CD1c-positive myeloid dendritic cell (primary cell): ENCODE results near the gene DAP3.
"Not testable (repeated sequence)": the region's sequence is repeated elsewhere in the genome, so short reads cannot be mapped to it uniquely, and the experiment has no call there.

Experiments
- DNase-seq: peaks from one replicate; pipeline ENCODE4 v3.0.0-alpha.2; 2016; ENCODE audit errors: extremely low spot score

DAP3 gene

DNA sequence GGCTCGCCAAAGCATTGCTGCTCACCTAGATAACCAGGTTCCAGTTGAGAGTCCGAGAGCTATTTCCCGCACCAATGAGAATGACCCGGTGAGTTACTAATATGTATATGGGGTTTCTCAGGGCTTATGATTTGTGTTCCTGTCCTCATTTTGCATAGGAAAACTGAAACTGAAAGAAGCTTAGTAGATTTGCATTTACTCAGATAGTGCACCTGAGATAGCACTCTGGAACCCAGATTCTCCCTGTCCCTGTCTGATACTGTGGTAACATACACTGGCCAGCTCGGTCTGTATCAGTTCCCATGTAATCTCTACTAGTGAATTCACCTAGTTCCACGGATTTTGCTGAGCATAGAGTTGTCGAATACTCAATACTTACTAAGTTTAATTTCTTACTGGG lies 28.1 kb downstream of the DAP3 start:
- no peak for DNase-seq

DNA sequence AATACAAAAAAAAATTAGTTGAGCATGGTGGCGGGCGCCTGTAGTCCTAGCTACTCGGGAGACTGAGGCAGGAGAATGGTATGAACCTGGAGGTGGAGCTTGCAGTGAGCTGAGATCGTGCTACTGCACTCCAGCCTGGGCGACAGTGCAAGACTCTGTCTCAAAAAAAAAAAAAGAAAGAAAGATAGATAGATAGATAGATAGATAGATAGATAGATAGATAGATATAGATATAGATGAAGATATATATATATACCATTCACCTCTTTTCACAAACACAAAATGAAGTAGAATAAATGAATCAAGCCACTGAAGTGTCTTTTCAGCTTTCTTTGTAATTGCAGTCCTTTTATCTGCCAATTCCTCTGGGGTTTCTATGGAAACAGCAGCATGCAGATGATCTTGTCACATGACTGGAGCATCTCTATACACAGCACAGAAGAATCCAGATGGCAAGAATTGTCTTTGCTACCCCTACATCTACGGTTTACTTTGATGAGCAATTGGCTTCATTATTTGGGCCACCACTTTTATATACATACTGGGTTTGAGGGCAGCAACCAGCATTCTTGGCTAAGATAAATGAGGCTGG lies 29.7 kb downstream of the DAP3 start:
- not testable (repeated sequence) for DNase-seq

DNA sequence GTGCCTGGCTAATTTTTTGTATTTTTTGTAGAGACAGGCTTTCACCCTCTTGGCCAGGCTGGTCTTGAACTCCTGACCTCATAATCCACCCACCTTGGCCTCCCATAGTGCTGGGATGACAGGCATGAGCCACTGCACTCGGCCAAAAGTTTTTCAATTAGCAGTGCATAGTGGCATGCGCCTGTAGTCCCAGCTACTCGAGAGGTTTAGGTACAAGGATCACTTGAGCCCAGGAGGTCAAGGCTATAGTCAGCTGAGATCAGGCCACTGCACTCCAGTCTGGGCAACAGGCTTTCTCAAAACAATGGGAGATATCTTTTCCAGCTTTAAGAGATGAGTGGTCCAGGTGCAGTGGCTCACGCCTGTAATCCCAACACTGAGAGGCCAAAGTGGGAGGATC lies 30.8 kb downstream of the DAP3 start:
- no peak for DNase-seq

DNA sequence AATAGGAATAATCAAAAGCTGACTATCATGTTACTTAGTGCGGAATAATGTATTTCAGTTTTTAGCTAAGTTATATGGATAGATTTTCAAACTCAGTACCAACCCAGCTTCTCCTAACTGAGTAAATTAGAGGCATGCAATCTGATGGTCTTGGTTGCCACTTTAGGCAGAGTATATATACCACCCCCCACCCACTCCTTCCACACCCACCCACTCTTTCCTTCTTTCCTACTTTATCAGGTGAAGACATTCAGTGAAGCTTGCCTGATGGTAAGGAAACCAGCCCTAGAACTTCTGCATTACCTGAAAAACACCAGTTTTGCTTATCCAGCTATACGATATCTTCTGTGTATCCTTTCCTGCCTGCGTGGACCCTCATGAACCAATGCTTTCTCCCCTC lies 36.3 kb downstream of the DAP3 start:
- DNase-seq: no peak

DNA sequence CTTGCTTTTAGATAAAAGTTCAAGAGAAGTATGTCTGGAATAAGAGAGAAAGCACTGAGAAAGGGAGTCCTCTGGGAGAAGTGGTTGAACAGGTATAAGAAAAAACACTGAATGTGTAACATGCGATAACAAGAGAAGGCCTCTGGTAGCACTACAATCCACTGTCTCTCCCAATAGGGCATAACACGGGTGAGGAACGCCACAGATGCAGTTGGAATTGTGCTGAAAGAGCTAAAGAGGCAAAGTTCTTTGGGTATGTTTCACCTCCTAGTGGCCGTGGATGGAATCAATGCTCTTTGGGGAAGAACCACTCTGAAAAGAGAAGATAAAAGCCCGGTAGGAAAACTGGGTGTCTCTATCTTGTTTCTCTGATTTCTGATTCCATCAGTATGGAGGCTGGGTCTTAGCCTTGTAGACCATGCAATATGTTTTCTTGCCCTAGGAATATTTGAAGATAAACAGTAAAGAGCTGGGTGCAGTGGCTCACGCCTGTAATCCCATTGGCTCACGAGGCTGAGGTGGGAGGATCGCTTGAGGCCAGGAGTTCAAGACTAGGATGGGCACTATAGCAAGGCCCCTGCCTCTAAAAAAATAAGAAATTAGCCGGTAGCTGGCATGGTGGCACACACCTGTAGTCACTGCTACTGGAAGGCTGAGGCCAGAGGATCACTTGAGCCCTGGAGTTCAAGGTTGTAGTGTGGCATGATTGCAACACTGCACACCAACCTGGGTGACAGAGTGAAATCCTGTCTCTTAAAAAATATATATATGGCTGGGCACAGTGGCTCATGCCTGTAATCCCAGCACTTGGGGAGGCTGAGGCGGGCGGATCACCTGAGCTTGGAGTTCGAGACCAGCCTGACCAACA lies 40.4 kb downstream of the DAP3 start:
- peak; percentile 46 for DNase-seq

DNA sequence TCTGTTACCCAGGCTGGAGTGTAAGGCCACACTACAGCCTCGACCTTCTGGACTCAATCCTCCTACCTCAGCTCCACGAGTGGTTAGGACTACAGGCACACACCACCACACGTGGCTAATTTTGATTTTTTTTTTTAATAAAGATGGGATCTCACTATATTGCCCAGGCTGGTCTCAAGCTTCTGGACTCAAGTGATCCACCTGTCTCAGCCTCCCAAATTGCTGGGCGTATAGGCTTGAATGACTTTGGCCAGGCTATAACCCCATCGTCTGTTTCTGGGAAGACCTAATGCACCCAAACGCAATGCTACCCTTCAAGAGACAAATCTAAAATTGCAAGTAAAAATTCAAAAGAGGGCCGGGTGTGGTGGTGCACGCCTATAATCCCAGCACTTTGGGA lies 52.1 kb downstream of the DAP3 start:
- DNase-seq: no peak

DNA sequence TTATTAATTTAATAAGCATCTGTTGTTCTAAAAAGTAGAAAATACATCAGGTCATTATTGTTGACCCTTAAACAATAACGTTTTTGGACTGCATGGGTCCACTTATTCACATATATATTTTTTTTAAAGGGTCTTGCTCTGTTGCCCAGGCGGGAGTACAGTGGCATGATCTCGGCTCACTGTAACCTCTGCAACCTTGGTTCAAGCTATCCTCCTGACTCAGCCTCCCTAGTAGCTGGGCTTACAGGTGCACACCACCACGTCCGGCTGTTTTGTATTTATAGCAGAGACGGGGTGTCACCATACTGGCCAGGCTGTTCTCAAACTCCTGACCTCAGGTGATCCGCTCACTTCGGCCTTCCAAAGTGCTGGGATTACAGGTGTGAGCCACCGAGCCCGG lies 53.0 kb downstream of the DAP3 start:
- DNase-seq: no peak

DNA sequence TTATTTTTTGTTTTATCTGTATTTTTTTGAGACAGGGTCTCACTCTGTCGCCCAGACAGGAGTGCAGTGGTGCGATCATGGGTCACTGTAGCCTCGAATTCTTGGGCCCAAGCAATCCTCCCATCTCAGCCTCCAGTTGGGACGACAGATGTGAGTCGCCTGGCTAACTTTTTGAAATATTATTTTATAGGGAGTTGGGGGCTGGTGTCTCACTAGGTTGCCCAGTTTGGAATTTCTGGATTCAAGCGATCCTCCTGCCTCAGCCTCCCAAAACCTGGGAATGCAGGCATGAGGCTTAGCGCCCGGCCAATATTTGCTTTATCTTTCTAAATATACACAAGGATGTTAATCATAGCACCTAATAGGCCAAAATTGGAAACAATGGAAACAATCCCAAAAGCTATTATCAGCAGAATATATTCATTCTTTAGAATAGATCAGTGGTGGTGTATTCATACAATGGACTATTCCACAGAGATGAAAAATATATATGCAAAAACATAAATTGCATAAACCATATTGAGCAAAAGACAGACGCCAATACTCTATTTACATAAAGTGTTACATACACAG lies 55.9 kb downstream of the DAP3 start:
- DNase-seq: peak; percentile 1

DNA sequence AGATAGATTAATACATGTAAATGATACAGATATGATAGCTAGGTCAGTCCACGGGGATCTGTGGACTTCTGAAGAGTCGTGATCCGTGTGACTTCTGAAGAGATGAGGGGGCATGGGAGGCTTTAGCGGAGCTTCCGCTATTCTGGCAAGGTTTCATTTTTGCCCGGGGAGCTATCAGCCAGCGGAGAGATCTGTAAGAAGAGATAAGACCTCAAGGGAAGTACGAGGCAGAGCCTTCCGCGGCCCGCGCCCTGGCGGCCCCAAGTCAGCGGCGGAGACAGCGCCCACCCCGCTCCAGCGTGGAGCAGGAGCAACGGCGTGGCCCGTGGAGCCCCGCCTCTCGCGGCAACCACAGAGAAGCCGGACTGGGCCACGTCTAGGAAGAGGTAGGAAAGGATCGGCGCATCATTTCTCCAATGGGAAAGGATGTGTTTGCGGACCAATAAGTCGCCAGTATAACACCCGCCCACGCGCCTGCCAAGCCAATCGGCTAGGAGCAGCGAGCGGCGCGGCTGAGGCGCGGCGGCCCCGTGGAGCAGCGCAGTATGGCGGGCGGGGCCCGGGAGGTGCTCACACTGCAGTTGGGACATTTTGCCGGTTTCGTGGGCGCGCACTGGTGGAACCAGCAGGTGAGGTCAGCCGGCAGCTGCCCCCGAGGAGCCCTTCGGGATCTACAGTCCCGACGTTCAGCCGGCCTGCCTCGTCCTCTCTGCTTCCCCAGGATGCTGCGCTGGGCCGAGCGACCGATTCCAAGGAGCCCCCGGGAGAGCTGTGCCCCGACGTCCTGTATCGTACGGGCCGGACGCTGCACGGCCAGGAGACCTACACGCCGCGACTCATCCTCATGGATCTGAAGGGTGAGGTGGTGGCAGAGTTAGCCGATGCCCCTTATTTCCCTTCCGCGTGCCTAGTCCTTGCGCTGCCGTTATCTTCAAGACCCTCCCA lies 56.7 kb downstream of the DAP3 start:
- peak; percentile 98 for DNase-seq

DNA sequence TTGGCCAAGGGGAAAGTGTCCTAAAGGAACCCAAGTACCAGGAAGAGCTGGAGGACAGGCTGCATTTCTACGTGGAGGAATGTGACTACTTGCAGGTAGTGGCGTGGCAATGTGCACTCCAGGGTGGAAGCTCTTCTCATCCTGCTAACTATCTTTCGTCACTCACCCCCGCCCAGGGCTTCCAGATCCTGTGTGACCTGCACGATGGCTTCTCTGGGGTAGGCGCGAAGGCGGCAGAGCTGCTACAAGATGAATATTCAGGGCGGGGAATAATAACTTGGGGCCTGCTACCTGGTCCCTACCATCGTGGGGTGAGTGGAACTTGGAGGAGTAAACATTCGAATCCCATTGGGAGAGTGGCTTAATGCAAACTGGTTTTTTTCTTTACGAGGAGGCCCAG lies 58.7 kb downstream of the DAP3 start:
- DNase-seq: not testable (repeated sequence)

DNA sequence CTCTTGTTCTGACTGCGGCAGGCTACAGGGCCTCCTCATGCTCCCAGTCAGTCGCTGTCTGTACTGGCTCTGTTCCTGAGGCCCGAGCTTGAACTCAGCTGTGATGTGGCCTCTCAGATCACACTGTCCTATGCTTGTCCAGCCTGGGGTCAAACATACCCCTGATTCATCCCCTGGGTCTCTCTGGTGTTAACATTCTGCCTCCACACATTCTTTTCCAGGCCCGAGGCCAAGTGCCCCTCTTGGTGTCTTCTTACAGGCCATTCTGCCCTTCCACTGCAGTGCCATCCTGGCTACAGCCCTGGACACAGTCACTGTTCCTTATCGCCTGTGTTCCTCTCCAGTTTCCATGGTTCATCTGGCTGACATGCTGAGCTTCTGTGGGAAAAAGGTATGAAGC lies 59.2 kb downstream of the DAP3 start:
- DNase-seq: not testable (repeated sequence)

DNA sequence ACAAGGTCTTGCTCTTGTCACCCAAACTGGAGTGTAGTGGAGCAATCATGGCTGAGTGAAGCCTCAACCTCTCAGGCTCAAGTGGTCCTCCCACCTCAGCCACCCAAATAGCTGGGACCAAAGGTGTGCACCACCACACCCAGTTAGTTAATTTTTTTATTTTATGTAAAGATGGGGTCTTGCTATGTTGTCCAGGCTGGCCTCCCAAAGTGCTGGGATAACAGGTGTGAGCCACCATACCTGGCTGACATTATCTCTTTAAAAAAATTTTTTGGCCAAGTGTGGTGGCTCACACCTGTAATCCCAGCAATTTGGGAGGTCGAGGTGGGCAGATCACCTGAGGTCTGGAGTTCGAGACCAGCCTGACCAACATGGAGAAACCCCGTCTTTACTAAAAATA lies 70.1 kb downstream of the DAP3 start:
- not testable (repeated sequence) for DNase-seq

DNA sequence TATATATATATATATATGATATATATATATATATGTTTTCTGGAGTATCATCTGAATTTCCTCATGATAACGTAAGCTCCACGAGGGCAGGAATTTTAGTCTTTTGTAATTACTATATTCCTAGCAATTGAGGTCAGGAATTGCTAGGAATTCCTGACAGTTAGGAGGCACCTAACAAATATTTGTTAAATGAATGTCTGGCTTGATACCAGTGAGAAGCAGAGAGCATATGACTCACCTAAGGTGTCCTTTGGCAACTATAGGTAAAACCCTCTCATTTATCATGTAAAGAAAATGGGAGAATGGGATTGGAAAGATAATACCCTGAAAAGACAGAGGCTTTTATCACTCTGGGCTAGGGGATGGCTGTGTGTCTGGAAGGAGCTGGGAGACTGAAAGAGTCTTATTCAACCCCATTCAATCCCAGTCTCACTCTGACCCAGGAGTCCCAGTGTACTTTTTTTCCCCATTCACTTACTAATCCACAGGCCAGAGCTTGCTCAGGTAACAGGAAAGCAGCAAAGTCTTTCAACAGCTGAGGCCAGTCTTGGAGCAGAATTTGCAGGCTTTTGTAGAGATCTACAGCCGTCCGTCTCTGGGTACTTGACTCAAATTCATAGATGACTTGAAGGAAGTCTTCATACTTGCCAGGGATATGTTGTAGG lies 71.2 kb downstream of the DAP3 start:
- no peak for DNase-seq

DNA sequence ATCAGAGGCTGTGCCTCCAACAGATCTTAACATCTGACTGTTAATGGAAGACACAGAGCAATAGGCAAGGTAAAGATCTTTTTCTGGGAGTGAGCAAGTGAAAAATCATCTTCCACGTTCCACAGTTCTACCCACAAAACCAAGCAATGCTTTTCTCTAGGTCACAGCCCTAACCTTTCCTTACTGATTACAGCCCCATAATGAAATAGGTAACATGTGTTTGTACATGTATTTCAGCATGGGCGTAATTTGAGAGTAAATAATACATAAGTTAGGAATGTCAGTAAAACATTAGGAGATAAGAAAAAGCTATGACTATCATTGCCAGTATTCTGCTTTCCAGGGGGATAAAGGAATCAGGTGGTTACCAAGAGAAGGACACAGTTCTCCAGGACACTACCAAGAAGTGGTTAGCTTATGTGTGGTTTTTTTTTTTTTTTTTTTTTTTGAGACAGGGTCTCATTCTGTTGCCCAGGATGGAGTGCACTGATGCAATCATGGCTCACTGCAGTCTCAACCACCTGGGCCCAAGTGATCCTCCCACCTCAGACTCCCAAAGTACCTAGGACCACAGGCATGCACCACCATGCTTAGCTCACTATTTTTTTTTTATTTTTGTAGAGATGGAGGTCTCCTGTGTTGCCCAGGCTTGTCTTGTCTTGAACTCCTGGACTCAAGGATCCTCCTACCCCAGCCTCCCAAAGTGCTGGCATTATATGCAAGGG lies 72.0 kb downstream of the DAP3 start:
- no peak for DNase-seq

DNA sequence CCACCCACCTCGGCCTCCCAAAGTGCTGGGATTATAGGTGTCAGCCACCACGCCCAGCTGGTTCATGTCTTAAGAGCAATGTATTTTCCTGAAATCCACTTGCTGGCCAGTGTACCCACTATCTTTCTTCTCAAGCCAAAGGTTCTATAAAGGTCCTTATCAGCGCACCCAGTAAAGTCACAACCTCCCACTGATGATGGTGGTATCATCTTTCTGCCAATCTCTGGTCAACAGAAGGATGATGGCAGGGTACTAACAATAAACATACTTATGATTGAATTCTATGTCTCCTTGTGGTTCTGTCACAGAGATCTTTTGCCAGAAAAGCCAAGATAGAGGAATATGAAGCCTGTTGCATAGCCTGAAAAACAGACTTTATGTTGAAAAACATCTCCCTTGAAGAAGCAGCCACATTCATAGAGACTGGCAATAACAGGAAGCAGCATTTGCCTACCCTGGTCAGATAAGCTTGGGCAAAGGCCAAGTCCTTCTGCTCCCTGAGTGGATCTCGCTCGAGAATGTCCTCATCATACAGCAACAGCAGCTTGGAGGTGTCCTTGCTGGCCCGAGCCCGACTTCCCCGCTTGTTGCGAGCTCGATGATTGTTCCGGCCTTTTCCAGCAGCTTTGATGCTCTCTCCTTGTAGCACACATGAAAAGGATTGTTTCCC lies 73.0 kb downstream of the DAP3 start:
- no peak for DNase-seq

DNA sequence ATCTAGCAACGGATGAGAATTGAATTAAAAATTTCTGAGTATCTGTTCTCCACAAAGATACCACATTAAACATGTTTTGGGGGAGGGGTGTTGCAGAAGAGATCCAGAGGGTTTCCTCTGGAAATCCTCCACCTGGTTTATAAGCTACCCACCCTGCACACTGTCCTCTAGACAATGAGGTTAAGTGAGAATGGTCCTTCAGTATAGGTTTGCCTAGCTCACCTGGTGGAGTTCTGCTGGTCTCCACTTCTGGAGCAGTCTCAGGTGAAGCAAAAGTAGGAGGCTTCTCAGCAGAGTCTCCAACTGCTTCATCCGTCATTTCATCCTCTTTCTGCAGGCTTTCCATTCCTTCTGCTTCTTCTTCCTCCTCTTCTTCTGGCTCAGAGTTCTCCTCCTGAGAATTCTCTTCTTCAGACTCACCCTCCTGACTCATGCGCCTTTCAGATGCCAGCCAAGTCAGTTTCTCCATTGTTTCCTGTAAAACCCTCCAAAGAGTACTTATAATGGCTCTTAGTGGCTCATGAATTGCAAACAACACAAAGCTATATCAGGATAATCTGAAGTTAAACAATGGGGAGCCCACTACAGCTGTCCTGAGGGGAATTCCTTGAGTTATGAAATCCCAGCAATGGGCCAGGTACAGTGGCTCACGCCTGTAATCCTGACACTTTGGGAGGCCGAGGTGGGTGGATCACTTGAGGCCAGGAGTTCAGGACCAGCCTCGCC lies 74.4 kb downstream of the DAP3 start:
- peak; percentile 43 for DNase-seq

DNA sequence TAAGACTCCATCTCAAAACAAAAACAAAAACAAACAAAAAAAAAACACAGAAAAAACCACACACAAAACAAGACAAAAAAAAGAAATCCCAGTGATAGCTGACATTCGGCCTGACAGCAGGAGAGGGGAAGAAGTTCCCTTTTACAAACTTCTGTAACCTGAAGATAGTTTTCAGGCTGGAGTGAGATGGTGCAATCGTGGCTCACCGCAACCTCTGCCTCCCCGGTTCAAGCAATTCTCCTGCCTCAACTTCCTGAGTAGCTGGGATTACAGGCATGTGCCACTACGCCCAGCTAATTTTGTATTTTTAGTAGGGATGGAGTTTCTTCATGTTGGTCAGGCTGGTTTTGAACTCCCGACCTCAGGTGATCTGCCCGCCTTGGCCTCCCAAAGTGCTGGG lies 75.1 kb downstream of the DAP3 start:
- peak; percentile 31 for DNase-seq

DNA sequence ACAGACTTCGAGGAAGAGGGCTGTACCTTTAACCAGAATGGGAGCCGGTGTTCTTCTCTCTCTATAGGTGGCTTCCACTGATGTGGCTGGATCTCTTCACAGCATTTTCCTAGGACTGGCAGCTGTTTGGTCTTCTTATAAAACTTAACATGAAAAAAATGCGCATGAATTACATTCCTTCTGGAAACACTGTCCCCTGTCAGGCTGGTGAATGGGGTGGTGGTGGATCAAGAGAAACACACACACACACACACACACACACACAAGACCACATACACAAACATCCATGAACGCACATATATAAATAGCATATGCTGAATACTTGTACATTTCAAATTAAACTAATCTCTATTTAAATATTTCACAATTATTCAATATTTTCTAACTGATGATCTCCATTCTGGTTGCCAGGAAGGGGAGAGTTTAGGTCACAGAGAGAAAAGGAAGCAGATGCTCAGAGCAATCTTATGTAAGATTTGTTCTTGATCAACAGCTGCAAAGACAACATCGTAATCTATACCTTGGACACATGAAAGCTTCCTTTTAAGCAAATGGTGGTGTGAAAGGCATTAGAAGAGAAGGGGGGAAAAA lies 78.6 kb downstream of the DAP3 start:
- DNase-seq: not testable (repeated sequence)

DNA sequence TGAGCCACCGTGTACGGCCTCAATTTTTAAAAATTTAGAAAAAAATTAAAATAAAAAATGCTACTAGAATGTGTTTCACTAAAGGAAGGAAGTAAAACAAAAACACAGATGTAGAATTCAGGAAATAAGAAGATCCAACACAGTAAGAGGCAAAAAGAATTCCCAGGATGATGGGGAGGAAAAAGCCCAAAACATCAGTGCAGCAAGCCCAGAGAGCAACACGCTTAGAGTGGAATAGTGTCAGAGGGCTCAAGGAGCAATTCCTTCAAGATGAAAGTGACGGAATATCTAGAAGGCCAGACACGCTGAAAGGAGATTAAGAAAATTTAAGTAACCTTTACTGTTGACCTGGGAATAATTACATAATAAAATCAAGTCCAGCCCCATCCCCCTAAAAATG lies 80.4 kb downstream of the DAP3 start:
- DNase-seq: no peak
